ENCODE results near the gene BAIAP2.

DNA sequence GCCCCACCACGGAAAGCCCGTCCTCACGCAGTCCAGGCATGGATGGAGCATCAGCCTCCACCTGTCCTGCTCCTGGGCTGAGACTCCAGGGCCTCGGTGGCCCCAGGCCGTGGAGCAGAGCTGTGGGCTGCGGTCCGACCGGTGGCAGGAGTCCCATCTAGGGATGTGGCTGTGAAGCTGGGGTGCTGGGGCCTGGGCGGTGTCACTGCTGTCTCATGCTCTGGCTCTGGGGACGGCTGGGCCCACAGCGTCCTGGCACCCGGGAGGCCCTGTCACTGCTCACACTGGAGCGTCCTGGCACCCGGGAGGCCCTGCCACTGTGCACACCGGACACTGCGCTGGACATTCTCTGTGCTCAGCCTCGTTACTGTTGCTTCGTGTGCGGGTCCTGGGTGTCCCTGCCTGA is 8.4 kb downstream of the BAIAP2 start:
- TF ChIP-seq EZH2 (IDR thresholded peaks at IDR 0.05) (no peak), POLR2AphosphoS5 (IDR thresholded peaks at IDR 0.05; ENCODE audit: borderline replicate concordance, low read depth, low read length) (no peak), FOXP2 (optimal IDR thresholded peaks at IDR 0.05; ENCODE audit: control extremely low read depth, extremely low read length, insufficient read depth) (no peak)
